CD4-positive, alpha-beta T cell treated with Interleukin-4 for 1 hour (primary cell): ENCODE measurements around the gene ADGRD1.
"Not testable (repeated sequence)": the region's sequence is repeated elsewhere in the genome, so short reads cannot be mapped to it uniquely, and the experiment has no call there.

Experiments
- DNase-seq, 2 donors: peaks; one replicate each; pipeline ENCODE4 v3.0.0-alpha.2; 2020 to 2022

ADGRD1 gene

DNA sequence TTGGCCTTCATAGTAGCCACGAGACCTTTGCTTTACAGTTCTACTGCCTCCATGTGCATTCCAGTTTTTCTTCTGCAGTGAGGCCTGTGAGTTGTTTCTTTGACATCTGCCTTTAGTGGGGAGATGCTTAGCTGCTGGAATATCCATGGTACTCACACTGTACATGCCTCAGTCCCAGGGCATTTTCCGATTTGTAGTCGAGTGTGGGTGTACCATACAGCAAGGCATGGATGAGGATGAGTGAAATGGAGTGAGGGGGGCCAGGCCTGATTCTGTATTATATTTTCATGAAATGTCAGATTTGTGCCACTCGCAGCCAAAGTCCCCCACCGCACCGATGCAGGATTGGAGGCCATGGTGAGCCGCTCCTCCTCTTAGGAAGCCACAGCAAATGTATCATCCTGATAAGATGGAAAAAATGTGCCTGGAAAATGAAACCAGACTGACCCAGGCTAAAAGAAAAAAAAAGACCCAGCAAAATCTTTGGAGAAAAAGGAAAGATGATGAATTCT is 173.0 kb downstream of the ADGRD1 start:
- DNase-seq, result no peak

DNA sequence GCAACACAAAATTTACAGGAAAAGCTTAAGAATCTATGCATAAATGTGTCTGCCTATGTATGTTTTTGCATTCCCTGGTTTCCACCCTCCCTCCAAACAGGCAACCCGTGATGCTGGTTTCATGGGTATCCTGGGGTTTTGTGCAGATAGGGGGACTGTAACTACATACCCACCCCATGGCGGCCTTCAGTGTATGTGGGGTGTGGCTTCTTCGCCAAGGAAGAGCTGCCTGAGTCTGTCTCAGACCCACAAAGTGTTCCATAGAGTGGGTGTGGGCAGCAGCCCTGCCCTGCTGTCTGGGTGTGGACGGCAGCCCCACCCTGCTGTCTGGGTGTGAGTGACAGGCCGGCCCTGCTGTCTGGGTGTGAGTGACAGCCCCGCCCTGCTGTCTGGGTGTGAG is 174.8 kb downstream of the ADGRD1 start:
- no peak for DNase-seq

DNA sequence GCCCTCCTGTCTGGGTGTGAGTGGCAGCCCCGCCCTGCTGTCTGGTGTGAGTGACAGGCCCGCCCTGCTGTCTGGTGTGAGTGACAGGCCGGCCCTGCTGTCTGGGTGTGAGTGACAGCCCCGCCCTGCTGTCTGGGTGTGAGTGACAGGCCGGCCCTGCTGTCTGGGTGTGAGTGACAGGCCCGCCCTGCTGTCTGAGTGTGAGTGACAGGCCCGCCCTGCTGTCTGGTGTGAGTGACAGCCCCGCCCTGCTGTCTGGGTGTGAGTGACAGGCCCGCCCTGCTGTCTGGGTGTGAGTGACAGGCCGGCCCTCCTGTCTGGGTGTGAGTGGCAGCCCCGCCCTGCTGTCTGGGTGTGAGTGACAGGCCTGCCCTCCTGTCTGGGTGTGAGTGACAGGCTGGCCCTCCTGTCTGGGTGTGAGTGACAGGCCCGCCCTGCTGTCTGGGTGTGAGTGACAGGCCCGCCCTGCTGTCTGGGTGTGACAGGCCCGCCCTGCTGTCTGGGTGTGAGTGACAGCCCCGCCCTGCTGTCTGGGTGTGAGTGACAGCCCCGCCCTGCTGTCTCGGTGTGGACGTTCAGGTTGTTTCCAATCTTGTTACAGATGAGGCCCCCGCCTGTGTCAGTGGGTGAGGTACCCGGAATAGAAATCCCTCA is 175.4 kb downstream of the ADGRD1 start:
- DNase-seq, result not testable (repeated sequence)

DNA sequence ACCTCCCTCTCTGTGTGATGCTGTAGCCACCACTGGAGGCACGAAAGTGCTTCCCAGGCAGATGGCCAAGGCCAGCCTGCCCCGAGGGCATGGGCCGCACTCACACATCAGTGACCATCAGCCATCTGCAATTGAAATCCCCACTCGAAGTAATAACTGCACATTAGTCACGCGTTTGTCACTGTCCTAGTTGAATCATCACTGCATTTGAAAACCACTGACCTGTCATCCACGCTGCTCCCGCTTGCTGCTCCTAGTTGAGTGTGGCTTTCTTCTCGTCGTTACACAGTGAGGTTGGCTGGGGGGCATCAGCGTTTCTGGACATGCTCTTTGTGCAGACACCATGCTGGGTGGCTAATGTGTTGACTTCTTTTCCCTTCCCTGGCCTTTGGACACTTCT is 176.1 kb downstream of the ADGRD1 start:
- no peak for DNase-seq

DNA sequence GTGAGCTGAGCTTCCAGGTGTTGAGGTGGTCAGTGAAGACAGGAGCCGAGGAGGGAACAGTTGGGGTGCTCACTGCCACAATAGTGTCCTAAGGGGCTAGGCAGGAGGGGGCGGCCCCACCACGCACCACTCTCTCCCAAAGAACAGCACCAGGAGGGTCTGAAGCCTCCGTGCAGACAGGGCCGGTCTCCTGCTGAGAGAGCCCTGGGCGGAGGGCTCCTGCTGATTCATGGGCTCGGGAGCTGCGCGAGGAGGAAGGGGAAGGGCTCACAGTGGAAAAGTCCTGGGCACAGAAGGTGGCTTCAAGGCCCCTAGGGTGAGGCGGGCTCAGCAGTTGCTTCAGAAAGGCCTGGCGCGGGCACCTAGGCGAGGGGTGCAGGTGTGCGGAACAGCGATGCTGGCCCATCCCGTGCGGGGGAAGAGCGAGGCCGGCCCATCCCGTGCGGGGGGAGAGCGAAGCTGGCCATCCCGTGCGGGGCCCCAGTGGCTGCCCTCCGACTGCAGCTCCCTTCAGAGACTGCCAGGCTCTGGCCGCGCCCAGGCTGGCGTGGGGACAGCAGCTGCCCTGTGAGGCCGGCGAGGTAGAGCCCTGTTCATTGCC is 176.7 kb downstream of the ADGRD1 start:
- DNase-seq, result no peak

DNA sequence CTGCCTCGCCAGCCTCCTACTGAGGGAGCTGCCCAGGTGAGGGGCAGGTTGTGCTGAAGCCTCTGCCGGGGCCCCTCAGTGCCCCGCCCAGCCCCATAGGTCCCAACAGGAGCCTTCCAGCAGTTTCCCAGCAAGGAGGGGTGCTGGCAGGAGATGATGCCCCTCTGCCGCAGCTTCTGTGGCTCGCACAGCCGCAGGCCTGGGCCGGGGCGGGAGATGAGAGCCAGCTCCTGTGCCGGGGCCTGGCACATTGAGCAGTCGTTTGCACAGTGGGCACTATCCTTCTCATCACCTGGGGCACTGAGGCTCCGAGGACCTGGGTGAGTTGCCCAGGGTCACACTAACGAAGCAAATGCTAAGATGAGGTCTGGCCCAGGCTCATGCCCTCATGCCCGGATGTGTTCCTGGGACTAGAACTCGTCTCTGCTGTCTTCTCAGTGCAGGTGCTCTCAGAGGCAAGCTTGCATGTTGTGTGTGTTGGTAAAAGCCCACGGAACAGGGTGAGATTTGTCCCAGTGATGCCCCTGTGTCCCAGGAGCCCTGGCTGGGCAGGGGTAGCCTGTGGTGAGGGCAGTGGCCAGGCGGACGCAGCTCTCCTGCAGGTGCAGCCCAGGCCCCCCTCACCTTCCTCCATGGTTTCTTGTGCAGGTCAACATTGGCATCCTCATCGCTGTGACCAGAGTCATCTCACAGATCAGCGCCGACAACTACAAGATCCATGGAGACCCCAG is 177.5 kb downstream of the ADGRD1 start:
- no peak for DNase-seq

DNA sequence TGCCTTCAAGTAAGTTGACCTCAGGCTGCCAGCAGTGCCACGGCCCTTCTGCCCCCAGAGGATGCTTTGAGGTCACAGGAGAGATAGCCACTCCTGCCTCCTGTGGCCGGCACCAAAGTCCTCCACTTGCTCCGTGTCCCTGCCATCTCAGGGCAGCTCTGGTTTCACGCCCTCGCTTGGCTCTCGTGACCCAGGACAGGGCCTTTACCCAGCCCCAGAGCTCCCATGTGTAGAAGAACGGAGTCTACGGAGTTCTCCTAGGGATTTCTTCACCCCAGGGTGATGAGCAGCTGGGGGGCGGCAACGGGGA is 178.1 kb downstream of the ADGRD1 start:
- no peak for DNase-seq

DNA sequence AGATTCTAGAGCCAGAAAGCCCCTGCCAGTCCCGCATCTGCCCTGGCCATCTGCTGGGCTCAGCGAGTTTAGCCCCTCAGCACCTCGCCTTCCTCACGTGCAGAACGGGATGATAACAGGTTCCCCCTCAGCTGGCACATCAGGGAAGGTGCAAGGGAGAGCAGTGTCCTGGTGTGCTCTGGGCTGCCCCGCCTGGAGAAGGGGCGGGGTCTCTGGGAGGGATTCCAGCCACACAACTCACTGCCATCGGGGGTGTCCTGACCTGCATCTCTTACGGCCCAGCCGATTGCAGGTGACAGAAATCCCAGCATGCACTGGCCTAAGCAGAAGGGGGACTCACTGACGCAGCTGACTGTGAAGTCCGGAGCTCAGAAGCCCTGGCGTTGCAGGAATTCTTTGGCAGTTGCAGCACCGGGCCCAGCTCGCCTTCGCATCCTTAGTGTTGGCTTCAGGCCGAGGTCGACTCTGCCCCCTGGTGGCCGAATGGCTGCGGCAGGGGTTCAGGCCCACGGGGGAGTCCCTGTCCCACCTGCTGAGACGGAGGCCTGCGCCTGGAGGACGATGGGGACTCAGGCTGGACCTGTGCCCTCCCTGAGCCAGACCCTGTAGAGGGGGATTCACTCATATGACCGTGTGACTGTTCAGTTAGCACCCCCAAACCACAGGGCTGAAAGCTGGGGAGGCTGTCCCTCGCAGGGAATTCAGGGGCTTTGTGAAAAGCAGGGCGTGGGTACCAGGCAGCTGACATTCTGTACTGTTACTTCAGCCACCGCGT is 178.6 kb downstream of the ADGRD1 start:
- DNase-seq, result peak; percentile 62 to 66

DNA sequence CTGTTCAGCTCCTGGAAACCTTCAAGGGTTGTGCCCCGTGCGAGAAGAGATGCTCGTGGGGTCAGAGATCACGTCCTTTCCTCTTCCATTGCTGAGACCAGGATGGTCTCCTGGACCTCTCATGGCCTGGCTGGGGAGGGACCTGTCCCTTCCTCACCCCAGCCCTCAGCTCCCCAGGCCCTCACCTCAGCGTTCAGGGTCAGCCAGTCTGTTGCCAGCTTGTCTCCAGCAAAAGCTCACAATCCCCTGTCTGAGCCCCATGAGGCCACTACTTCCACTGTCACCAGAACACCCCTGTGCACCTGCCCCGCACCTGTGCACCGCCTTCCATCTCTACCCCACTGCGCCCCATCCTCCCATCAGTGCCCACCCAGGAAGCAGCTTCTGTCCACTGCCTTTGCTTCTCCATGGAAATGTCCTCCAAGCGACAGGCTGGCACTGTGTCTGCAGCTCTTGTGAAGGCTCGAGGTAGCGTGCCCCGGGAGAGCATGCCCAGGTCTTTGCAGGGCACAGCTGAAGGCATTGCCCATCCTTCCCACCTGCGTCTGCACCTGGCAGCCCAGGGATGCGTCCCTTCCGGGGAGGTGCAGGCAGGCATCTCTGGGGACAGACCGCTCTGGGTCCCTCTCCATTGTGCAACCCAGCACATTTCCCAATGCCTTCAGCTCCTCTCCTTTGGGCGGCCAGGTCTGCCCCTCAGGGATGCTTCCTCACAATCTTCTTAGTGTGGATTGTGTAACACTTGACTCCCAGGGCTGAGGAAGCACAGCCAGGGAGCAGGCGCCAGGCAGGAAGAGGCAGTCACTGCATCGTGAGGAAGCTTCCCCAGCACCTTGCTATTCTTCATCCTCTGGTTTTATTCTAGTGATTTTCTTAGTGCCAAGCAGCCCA is 179.6 kb downstream of the ADGRD1 start:
- no peak for DNase-seq

DNA sequence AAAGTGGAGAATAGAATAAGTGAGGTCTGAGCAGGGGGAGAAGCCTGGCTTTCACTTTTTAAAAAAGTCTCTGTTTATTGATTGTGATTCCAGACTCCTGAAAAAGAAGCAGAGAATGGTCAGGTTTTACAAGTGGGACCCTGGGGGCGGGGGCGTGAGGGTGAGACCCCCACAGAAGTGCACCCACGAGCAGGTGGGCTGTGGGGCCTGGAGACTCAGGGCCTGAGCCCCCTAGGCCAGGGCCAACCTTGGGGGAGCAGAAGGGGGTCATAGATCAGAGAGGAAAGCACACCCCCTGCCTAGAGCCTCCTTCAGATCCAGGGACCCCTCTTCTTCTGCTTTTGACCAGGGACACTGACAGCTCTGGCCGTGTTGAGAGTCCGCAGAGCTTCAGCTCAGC is 180.3 kb downstream of the ADGRD1 start:
- no peak for DNase-seq

DNA sequence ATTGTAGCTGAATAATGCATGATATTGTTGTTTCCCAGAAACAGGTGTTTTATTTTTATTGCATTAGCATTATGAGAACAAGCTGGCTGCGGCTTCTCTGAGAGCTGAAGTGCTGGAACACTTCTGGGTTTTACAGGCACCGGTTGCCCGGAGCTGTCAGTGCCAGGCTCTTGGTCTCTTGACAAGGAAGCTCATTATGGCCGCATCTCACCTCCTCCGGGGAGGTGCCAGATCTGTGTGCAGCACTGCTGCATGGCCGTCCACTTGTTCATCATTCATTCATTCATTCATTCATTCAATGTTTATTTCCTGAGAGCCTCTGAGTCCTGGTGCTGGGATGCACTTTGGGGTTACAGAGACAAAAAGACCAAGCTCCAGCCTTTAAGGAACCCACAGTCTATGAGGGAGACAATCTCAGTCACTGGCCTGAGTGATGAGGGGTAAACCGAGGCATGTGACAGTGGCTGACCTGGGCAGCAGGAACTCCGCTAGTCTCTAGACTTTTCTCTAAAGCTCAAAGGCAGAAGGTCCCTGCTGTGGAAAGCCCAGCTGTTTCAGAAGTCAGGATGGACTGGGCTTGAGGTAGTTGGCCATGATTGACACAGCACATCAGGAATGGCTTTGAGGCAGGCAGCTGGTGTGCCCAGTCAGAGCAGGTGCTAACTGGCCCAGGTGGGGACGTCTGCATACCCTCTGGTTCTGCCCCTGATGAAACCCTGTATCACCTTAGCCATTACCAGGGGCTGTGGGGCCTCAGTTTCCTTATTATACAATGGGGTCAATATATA is 181.0 kb downstream of the ADGRD1 start:
- no peak for DNase-seq

DNA sequence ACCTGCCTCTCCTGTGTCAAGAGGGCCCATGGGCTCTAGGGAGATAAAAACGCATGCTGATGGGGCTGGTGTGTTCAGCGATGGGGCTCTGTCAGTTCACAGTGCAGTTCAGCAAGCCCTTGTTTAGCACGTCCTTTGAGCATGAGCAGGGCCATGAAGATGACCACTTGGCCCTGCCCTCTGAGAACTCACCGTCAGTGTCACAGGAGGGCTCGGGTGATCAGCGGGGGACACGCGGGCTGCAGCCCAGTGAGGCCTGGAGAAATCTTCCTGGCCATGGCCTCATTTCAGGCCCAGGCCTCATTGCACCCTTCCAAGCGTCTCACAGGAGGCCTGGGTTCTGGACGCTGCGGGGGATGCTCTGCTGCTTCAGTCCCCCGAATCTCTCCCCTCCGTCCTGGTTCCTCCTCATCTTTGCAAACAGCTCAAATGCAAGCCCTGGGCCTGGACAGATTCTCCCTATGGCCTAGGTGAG is 181.6 kb downstream of the ADGRD1 start:
- DNase-seq, result no peak

DNA sequence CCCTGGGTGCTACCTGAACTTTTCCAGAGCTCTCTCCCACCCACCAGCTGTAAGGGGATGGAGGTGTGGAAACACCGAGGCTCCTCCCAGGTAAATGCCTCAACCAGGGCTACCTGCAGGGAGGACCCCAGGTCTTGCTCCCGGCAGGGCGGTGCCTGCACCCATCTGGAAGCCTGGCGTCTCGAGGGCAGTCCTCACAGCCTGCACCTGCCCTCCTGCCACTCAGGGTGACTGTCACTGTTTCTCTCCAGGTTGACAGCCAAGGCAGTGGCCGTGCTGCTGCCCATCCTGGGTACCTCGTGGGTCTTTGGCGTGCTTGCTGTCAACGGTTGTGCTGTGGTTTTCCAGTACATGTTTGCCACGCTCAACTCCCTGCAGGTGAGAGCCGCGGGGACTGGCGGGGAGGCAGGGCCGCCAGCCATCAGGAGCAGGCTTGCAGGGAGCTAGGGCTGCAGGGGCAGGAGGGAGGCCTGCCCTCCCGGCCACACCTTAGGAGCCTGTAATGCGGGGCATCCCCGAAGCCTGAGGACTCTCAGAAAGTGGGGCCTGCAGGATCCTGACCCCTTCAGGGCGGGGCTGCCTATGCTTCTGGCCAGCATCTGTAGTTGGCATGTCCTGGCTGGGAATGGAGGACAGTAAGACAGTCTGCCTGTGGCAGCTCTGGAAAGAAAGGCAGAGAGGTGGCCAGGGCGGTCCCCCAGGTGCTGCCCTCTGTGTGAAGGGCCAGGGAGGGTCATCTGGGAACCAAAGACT is 182.3 kb downstream of the ADGRD1 start:
- no peak for DNase-seq

DNA sequence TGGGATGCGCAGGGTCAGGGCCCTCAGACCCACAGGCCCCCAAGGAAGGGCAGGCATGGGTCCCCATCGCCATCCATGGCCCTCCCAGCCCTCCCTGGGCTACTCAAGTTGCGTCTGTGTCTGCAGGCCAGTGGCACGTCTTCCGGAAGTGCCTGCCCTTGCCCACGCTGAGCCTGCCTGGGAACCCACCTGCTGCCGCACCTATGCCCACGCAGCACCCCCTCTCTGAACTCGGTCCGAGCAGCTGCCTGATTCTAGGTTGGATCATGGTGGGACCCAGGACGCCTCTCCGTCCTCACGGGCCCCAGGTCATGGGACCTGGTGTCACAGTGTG is 182.8 kb downstream of the ADGRD1 start:
- no peak for DNase-seq

DNA sequence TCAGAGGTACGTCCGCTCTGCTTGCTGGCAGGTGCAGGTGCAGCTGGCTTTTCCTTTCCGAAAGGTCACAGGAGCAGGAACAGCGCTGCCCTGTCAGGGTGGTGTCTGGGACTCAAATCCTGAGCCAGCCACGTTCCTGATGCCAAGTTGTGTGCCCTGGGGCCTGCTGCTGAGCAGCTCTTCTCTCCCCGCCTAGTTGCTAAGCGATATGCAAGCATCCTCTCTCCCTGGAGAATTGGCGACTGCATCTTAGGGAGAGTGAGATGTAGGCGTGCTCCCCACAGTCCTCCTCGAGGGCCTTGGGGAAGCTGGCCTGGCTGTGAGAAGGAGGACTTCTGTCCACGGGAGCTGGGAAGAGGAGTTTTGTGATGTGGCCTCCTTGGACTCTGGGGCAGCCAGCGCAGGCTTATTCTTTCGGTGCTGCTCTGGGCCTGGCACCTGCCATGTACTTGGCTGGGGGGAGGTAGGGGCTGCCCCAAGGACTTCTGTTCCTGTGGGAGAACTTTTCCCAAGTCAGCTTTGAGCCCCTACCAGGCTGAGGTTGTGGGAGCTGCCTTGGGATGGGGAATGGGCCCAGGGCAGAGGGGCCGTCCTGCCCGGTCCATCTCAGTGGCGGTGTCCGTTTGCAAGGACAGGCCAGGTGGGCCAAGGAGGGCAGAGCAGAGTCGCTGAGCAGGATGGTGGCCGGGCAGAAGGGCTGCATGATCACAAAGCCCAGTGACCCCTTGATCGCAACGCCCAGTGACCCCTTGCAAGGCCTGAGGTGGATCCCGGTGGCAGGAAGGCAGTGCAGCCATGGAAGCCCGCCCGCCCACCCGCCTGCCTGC is 183.5 kb downstream of the ADGRD1 start:
- DNase-seq, result no peak

DNA sequence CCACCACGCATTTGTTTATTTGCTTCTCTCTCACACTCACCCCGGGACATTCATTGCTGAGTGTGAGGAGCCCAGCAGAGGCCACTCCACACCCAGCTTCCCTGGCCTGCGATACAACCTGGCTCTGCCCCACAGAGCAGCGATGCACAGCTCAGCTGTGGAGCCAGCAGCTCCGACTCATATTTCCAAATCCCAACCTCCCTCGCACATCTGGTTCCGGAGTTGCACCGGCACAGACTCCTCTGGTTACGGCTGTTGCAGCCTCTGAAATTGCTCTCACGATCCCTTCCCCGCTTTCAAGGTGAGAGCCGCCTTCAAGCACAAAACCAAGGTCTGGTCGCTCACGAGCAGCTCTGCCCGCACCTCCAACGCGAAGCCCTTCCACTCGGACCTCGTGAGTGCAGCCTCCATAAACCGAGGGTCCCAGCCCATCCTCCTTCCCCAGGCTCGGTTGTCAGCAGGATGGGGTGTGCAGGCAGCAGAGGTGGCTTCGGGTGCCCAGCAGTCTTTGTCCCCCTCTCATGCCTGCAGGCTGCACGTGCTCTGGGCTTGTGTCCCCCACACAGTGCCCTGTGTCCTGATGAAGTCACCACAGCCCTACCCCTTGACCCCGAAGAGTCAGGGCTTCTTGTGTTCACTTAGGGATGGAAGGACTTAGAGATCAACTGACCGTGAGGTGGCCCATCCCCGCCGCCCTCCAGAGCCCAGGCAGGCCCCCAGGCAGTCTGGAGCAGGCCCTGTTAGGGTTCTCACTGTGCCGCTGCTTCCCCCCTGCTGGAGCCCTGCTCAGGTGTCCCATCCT is 184.3 kb downstream of the ADGRD1 start:
- DNase-seq, result no peak

DNA sequence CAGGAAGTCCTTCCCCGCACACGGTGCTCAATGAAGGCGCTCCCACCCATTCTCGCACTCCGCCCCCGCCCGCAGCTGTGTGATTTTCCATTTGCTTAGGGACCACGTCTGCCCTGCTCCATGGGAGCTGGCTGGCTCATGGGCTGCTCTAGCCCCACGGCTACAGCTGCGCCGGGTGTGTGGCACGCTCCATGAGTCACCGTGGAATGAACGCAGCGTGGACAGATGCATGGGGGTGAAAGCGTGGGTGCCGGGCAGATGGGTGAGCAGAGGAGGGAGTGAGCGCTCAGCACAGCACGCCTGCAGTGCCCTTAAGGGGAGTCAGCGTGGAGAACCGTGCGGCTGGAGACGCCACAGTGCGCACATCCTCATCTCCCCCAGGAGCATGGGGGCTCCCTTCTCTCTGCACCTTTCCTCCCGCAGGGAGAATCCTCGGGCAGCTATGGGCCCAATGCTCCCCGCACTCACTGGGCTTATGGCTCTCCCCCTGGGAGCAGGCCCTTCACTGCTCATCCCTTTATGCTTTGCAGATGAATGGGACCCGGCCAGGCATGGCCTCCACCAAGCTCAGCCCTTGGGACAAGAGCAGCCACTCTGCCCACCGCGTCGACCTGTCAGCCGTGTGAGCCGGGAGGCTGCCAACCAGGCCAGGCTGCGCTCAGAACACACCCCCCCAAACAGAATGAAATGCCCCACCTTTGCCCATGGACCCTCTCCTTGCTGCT is 185.1 kb downstream of the ADGRD1 start:
- no peak for DNase-seq

DNA sequence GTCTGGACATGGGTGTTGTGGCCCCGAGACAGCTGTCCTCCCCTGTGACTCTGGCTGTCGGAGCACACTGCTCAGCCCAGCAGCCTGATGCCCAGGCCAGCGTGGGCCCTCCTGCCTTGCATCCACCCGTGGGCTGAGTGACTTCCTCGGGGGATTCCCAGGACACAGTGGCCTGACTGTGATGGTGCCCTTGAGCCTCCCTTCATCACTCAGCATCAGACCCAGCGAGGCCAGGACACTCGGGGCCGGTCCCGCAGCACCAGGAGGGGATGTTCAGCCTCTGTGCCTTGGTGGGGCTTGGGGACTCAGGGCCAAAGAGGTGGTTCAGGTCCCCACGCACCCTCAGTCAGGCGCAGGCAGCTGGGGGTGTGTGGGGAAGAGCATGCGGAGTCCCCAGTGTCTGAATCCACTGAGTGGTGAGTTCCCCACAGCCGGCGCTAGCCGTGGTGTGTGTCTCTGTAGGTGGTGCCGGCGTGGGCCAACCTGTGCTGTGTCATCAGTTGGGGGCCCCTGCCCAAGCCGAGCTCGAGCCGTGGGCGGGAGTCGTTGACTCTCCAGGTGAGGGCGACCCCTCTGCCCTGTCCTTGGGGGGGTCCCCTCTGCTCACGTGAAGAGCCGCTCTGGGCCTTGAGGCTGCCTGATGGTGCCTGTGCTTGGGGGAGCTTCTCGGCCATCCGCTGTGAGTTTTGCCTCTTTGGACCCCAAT is 185.8 kb downstream of the ADGRD1 start:
- DNase-seq, result no peak
